ENCODE results near the gene PIGB. TPM values are rescaled to one million over a fixed set of nuclear protein-coding genes. Genes with fewer than 3 reads are reported as not detected.
A peak's percentile ranks its signal among the peaks of the same experiment; 100 is the strongest.

PIGB gene
- total RNA-seq, 2 donors from 2014 or later = 23.2 to 24.5 TPM

DNA sequence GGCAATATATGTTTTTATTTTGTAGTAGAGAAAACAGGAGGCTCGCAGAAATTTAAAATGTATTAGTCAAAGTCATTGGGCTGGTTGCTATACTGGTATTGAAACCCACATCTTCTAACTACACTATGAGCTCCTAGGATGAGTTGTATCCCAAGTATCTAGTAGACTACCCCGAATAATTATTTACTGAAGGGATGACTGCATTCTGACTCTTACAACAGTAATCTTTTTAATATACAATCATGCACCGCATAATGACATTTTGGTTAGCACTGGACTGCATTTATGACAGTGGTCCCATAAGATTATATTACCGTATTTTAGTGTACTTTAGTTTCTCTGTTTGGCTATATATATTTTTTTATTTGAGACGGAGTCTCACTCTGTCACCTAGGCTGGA lies 15.3 kb downstream of the PIGB start:
- ATAC-seq (no peak), DNase-seq (no peak)
- H3K9me3 ChIP-seq (ENCODE audit: control insufficient read depth, low read length, poor library complexity, severe bottlenecking) = no peaks in the 10 kb centered on the region
- no peak overlapping the region for H3K4me3 Mint-ChIP-seq
- H3K27ac Mint-ChIP-seq = no peak overlapping the region
- H3K4me1 Mint-ChIP-seq = peaks cover 2% of the 10 kb centered on the region
- H3K27me3 Mint-ChIP-seq = no peaks in the 10 kb centered on the region
- H3K36me3 Mint-ChIP-seq (ENCODE audit: low read depth) = peaks cover 2% of the 10 kb centered on the region

DNA sequence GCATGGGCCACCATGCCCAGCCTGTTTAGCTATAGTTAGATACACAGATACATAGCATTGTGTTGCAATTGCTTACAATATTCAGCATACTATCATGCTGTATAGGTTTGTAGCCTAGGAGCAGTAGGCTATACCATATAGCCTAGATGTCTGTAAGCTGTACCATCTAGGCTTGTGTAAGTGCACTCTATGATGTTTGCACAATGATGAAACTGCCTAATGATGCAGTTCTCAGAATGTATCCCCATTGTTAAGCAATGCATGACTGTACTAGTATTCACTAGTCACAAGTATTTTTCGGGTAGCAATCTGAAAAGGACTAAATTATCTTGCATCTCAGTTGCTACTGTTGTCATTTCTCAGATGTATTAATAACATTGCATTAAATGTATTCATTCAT lies 16.0 kb downstream of the PIGB start:
- H3K9me3 ChIP-seq (ENCODE audit: control insufficient read depth, low read length, poor library complexity, severe bottlenecking) = no peaks in the 10 kb centered on the region
- Mint-ChIP-seq H3K27me3 (no peaks in the 10 kb centered on the region), H3K27ac (peak overlapping the region; percentile 53), H3K4me1 (peaks cover 2% of the 10 kb centered on the region), H3K4me3 (no peak overlapping the region), H3K36me3 (ENCODE audit: low read depth) (peaks cover 2% of the 10 kb centered on the region)
- no peak for ATAC-seq
- no peak for DNase-seq

DNA sequence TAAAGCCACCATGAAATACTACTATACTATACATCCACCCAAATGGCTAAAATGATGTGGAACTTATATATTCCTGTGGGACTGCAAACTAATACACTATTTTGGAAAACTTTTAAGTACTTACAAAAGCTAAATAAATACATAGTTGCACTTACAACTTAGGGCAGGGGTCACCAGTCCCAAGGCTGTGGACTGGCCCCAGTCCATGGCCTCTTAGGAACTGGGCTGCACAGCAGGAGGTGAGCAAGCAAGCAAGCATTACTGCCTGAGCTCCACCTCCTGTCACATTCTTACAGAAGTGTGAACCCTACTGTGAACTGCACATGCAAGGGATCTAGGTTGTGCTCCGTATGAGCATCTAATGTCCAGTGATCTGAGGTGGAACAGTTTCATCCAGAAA lies 18.1 kb downstream of the PIGB start:
- H3K4me3 Mint-ChIP-seq = no peak overlapping the region
- no peaks in the 10 kb centered on the region for H3K9me3 ChIP-seq (ENCODE audit: control insufficient read depth, low read length, poor library complexity, severe bottlenecking)
- peaks cover 2% of the 10 kb centered on the region for H3K36me3 Mint-ChIP-seq (ENCODE audit: low read depth)
- no peaks in the 10 kb centered on the region for H3K4me1 Mint-ChIP-seq
- no peak for ATAC-seq
- DNase-seq = no peak
- H3K27me3 Mint-ChIP-seq = no peaks in the 10 kb centered on the region
- no peak overlapping the region for H3K27ac Mint-ChIP-seq

DNA sequence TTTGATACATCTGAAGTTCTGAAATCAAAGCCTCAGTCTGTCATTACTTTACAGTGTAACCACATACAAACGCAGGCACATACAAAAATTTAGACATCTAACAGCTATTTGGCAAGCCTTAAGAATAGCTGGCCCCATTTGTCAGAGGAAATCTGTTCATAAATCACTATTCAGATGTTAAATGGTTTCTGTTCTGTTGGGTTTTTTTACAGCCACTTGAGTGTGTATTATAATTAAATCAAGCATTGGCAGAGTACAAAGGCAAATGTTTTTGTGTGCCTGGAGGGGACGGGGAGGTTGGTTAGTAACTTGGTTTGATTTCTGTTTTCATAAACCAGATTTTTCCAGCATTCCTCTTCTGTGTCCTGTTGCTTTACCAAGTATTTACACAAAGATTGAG lies 24.1 kb downstream of the PIGB start:
- no peaks in the 10 kb centered on the region for H3K27me3 Mint-ChIP-seq
- H3K4me3 Mint-ChIP-seq = no peak overlapping the region
- no peak for ATAC-seq
- no peak overlapping the region for H3K27ac Mint-ChIP-seq
- no peak for DNase-seq
- peaks cover 5% of the 10 kb centered on the region for H3K36me3 Mint-ChIP-seq (ENCODE audit: low read depth)
- no peaks in the 10 kb centered on the region for H3K4me1 Mint-ChIP-seq
- no peaks in the 10 kb centered on the region for H3K9me3 ChIP-seq (ENCODE audit: control insufficient read depth, low read length, poor library complexity, severe bottlenecking)

DNA sequence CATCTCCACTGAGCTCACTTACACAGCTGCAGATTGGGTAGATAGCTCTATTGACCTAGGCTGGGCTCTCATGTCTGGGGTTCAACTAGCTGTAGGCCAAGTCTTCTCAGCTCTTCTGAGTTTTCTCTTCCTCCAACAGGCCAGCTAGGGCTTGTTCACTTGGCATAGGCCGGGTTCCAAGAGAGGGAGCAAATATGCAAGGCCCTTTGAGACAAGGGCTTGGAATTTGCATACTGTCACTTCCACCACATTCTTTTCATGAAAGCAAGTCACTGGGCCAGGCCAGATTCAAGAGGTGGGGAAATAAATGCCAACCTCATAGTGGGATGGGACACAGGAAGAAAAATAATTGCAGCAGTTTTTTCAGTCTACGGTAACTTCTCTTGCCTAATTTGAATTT lies 25.2 kb downstream of the PIGB start:
- H3K4me3 Mint-ChIP-seq = no peak overlapping the region
- no peak for DNase-seq
- no peaks in the 10 kb centered on the region for H3K9me3 ChIP-seq (ENCODE audit: control insufficient read depth, low read length, poor library complexity, severe bottlenecking)
- H3K36me3 Mint-ChIP-seq (ENCODE audit: low read depth) = peaks cover 5% of the 10 kb centered on the region
- no peak for ATAC-seq
- peak overlapping the region; percentile 16 for H3K27ac Mint-ChIP-seq
- no peaks in the 10 kb centered on the region for H3K27me3 Mint-ChIP-seq
- H3K4me1 Mint-ChIP-seq = no peaks in the 10 kb centered on the region

DNA sequence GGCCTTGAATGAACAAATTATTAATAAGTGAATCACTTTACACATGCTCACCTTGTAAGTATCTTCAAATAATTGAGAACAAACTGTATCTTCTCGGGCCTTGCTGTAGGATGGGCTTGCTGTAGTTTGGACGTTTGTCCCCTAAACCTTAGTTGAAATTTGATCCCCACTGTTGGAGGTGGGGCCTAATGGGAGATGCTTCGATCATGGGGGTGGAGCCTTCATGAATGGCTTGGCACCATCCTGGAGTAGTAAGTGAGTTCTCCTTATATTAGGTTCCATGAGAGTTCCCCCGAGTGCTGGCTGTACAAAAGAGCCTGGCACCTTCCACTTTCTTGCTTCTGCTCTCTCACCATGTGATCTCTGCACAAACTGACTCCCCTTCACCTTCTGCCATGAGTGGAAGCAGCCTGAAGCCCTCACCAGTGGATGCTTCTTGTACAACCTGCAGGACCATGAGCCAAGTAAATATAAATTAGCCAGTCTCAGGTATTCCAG lies 29.3 kb downstream of the PIGB start:
- no peak overlapping the region for H3K4me3 Mint-ChIP-seq

DNA sequence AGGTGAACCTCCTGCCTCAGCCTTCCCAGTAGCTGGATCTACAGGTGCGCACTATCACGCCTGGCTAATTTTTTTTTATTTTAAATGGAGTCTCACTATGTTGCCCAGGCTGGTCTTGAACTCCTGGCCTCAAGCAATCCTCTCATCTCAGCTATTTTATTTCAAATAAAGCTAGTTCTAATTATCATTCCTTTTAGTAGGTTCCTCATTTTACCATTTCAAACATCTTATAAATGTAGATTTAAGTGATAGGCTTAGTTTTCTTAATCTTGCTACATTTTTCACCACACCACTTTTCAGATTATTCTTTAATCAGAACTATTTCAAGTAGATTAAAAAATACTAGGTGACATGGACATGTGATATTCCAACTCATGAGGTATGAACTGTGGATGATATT lies 30.3 kb downstream of the PIGB start:
- no peak for ATAC-seq
- H3K9me3 ChIP-seq (ENCODE audit: control insufficient read depth, low read length, poor library complexity, severe bottlenecking) = no peaks in the 10 kb centered on the region
- DNase-seq = no peak
- Mint-ChIP-seq H3K27ac (no peak overlapping the region), H3K36me3 (ENCODE audit: low read depth) (peaks cover 5% of the 10 kb centered on the region), H3K27me3 (no peaks in the 10 kb centered on the region), H3K4me1 (no peaks in the 10 kb centered on the region), H3K4me3 (no peak overlapping the region)

More for the DNA sequence above, 29.3 kb downstream of the PIGB start:
- no peaks in the 10 kb centered on the region for H3K27me3 Mint-ChIP-seq
- no peak for DNase-seq
- H3K27ac Mint-ChIP-seq = peak overlapping the region; percentile 41
- H3K9me3 ChIP-seq (ENCODE audit: control insufficient read depth, low read length, poor library complexity, severe bottlenecking) = no peaks in the 10 kb centered on the region
- peaks cover 5% of the 10 kb centered on the region for H3K36me3 Mint-ChIP-seq (ENCODE audit: low read depth)
- H3K4me1 Mint-ChIP-seq = no peaks in the 10 kb centered on the region
- no peak for ATAC-seq

DNA sequence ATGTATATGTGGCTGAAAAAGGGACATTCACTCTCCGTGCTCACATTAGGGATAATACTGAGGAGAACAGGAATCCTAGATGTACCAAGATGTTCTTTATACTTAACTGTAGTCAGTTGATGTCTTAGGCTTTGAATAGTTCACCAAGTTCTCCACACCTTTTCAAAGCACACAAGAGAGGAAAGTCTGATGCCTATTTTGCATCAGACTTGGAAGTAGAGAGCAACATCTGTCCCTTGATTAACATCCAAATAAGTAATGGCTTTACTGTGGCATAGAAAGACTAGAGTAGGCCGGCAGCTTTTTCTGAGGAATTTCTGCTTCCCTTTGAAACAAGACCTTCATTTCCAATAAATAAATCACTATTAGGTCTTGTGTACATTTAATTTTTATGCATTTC lies 34.0 kb downstream of the PIGB start:
- Mint-ChIP-seq H3K4me3 (no peak overlapping the region), H3K4me1 (peaks cover 7% of the 10 kb centered on the region), H3K27me3 (no peaks in the 10 kb centered on the region), H3K36me3 (ENCODE audit: low read depth) (peaks cover 8% of the 10 kb centered on the region), H3K27ac (no peak overlapping the region)
- H3K9me3 ChIP-seq (ENCODE audit: control insufficient read depth, low read length, poor library complexity, severe bottlenecking) = no peaks in the 10 kb centered on the region
- ATAC-seq = no peak
- no peak for DNase-seq

DNA sequence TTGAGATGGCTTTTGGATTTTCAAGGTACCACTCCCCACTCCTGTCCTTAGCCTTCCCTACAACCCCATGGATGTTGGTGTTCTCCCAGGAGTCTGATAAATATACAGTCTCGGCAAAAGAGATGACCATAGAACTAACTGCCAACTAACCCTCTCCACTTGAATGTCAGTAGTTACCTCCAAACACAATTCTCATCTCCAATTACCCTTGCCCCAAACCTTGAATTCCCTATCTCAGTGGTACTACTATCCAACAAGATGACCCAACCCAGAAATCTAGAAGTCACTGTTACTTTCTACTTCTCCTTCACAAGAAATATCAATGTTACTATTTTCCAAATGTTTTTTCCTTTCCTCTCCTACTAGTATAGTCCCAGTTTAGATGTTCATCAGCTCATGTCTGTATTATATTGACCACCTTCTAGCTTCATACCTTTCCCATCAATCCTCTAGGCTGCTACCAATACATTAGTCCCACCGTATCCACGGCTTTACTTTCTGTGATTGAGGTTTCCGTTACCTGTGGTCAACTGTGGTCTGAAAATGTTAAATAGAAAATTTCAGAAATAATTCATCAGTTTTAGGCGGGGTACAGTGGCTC lies 38.1 kb downstream of the PIGB start:
- Mint-ChIP-seq H3K4me3 (peak overlapping the region; percentile 4), H3K4me1 (peaks cover 13% of the 10 kb centered on the region), H3K27me3 (no peaks in the 10 kb centered on the region), H3K36me3 (ENCODE audit: low read depth) (peaks cover 15% of the 10 kb centered on the region), H3K27ac (no peak overlapping the region)
- H3K9me3 ChIP-seq (ENCODE audit: control insufficient read depth, low read length, poor library complexity, severe bottlenecking) = no peaks in the 10 kb centered on the region
- ATAC-seq (no peak), DNase-seq (no peak)

DNA sequence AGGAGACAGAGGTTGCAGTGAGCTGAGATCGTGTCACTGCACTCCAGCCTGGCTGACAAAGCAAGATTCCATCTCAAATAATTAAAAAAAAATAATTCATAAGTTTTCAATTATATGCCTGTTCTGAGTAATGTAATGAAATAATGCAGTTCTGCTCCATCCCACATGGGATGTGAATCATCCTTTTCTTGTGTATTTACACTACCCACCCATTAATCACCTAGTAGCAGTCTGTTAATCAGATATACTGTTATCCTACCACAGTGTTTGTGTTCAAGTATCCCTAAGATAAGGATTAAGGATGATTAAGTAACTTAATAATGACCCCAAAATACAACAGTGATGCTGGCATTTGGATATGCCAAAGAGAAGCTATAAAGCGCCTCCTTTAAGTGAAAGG lies 38.8 kb downstream of the PIGB start:
- Mint-ChIP-seq H3K36me3 (ENCODE audit: low read depth) (peaks cover 15% of the 10 kb centered on the region), H3K27ac (no peak overlapping the region), H3K4me1 (peaks cover 13% of the 10 kb centered on the region), H3K4me3 (no peak overlapping the region), H3K27me3 (no peaks in the 10 kb centered on the region)
- DNase-seq (no peak), ATAC-seq (no peak)
- no peaks in the 10 kb centered on the region for H3K9me3 ChIP-seq (ENCODE audit: control insufficient read depth, low read length, poor library complexity, severe bottlenecking)

DNA sequence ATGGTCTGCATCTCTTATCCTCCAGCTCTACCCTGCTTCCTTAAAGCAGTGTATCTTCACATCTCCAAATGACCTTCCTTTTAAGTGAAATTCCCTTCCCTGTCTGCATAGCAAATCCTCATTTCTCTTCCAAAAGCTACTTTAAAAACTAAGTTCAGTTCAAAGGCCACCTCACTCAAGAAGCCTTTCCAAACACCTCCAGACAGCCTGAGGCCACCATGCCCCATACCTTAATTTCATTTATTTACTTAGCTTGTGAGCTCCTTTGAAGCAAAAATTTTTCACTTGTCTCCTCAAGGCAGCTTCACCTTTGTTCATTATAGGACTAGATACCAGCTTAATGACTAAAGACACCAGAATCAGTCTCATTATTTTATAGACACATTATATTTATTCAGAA lies 39.4 kb downstream of the PIGB start:
- DNase-seq (no peak), ATAC-seq (no peak)
- no peak overlapping the region for H3K4me3 Mint-ChIP-seq
- H3K27me3 Mint-ChIP-seq = no peaks in the 10 kb centered on the region
- peaks cover 15% of the 10 kb centered on the region for H3K36me3 Mint-ChIP-seq (ENCODE audit: low read depth)
- no peaks in the 10 kb centered on the region for H3K9me3 ChIP-seq (ENCODE audit: control insufficient read depth, low read length, poor library complexity, severe bottlenecking)
- peaks cover 13% of the 10 kb centered on the region for H3K4me1 Mint-ChIP-seq
- peak overlapping the region; percentile 56 for H3K27ac Mint-ChIP-seq

DNA sequence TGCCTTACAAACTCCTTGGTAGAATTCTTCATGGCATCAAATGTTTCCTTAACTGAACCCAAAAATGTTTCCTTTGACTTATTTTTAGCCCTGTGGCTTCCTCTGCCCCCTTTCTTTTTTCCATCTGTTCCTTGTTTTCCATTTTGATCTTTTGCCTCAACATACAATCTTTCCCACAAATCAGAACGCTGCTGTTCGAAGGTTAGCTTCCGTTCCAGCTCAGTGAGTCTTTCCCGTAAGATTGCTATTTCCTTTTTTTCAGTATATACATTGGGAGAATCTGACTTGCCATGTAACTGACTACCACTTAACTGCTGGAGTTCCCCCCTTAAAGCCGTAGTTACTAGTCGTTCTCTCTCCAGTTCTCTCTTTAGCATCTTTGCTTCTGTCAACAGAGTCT lies 41.2 kb downstream of the PIGB start:
- no peak for ATAC-seq
- Mint-ChIP-seq H3K4me3 (no peak overlapping the region), H3K4me1 (peaks cover 13% of the 10 kb centered on the region), H3K36me3 (ENCODE audit: low read depth) (peaks cover 15% of the 10 kb centered on the region), H3K27me3 (no peaks in the 10 kb centered on the region), H3K27ac (peak overlapping the region; percentile 56)
- no peak for DNase-seq
- H3K9me3 ChIP-seq (ENCODE audit: control insufficient read depth, low read length, poor library complexity, severe bottlenecking) = no peaks in the 10 kb centered on the region

DNA sequence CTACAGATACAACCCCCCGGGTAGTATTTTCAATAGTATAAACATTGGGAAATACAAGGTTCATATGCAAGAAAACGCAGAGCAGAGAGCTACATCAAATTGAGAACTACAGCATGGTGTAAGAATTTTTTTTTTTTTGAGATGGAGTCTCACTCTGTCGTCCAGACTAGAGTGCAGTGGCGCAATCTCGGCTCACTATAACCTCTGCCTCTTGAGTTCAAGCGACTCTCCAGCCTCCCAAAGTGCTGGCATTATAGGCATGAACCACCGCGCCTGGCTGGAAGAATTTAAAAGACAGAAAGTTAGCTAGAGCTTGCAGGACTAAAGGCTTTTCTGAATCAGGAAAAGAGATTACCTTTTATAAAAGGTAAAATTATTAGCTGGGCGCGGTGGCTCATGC lies 42.0 kb downstream of the PIGB start:
- DNase-seq (no peak), ATAC-seq (no peak)
- Mint-ChIP-seq H3K4me1 (peaks cover 13% of the 10 kb centered on the region), H3K4me3 (no peak overlapping the region), H3K27me3 (no peaks in the 10 kb centered on the region), H3K27ac (peak overlapping the region; percentile 56), H3K36me3 (ENCODE audit: low read depth) (peaks cover 15% of the 10 kb centered on the region)
- no peaks in the 10 kb centered on the region for H3K9me3 ChIP-seq (ENCODE audit: control insufficient read depth, low read length, poor library complexity, severe bottlenecking)

DNA sequence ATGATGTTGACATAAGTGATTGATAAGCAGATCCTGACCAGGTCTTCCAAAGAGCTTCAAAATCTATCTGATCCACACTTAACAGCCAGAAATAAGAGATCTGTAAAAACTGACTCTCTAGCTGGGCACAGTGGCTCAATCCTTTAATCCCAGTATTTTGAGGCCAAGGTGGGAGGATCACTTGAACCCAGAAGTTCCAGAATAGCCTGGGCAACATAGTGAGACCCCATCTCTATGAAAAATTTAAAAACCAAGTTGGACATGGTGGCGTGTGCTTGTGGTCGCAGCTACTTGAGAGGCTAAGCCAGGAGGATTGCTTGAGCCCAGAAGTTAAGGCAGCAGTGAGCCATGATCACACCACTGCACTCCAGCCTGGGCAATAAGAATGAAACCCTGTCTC lies 43.6 kb downstream of the PIGB start:
- no peaks in the 10 kb centered on the region for H3K27me3 Mint-ChIP-seq
- H3K4me1 Mint-ChIP-seq = peaks cover 7% of the 10 kb centered on the region
- DNase-seq (no peak), ATAC-seq (no peak)
- no peak overlapping the region for H3K4me3 Mint-ChIP-seq
- H3K27ac Mint-ChIP-seq = no peak overlapping the region
- H3K36me3 Mint-ChIP-seq (ENCODE audit: low read depth) = peaks cover 7% of the 10 kb centered on the region
- no peaks in the 10 kb centered on the region for H3K9me3 ChIP-seq (ENCODE audit: control insufficient read depth, low read length, poor library complexity, severe bottlenecking)
